ENCODE results near the gene PVALEF. TPM values are rescaled to one million over a fixed set of nuclear protein-coding genes. Genes with fewer than 3 reads are reported as not detected.

PVALEF gene
- total and polyA plus RNA-seq, 2 of the 13 experiments (the other 11 are each of a cell fraction or from before 2014, with no cell fraction given): 0.18 TPM

GRCh38 chr17:81165246-81166032 lies at the start of gene PVALEF (continued):
- peak; percentile 48; the same call in 1 of the 2 replicates for TF ChIP-seq ZNF232 (CRISPR knock-in tag; IDR thresholded peaks at IDR 0.05; ENCODE audit: borderline replicate concordance)
- TF ChIP-seq ZNF713 (CRISPR knock-in tag; IDR thresholded peaks at IDR 0.05): 0 out of 2 replicates have a peak, but pooled peaks have one; percentile 93
- no peak for TF ChIP-seq NFE2L1 (CRISPR knock-in tag; IDR thresholded peaks at IDR 0.05; ENCODE audit: borderline replicate concordance)
- peak; percentile 97 for TF ChIP-seq KAT7 (CRISPR knock-in tag; IDR thresholded peaks at IDR 0.05; ENCODE audit: borderline replicate concordance)
- TF ChIP-seq ZNF597 (CRISPR knock-in tag; IDR thresholded peaks at IDR 0.05): 0 out of 2 replicates have a peak, but pooled peaks have one; percentile 14
- TF ChIP-seq MED8 (CRISPR knock-in tag; IDR thresholded peaks at IDR 0.05; ENCODE audit: insufficient replicate concordance): peak; percentile 59
- TF ChIP-seq RCOR2 (CRISPR knock-in tag; IDR thresholded peaks at IDR 0.05): no peak
- peak; percentile 63; the same call in 1 of the 2 replicates for TF ChIP-seq KAT8 (CRISPR knock-in tag; IDR thresholded peaks at IDR 0.05)
- no peak; the same call in 1 of the 2 replicates for TF ChIP-seq ELF3 (CRISPR knock-in tag; IDR thresholded peaks at IDR 0.05)
- 0 out of 2 replicates have a peak, but pooled peaks have one; percentile 36 for TF ChIP-seq ZNF567 (CRISPR knock-in tag; IDR thresholded peaks at IDR 0.05; ENCODE audit: borderline replicate concordance)
- TF ChIP-seq ERF (CRISPR knock-in tag; IDR thresholded peaks at IDR 0.05): 0 out of 2 replicates have a peak, but pooled peaks have one; percentile 22
- TF ChIP-seq MTF1 (CRISPR knock-in tag; IDR thresholded peaks at IDR 0.05): 0 out of 2 replicates have a peak, but pooled peaks have one; percentile 70
- no peak for TF ChIP-seq ZFP62 (CRISPR knock-in tag; IDR thresholded peaks at IDR 0.05)
- TF ChIP-seq, protein P1, sequence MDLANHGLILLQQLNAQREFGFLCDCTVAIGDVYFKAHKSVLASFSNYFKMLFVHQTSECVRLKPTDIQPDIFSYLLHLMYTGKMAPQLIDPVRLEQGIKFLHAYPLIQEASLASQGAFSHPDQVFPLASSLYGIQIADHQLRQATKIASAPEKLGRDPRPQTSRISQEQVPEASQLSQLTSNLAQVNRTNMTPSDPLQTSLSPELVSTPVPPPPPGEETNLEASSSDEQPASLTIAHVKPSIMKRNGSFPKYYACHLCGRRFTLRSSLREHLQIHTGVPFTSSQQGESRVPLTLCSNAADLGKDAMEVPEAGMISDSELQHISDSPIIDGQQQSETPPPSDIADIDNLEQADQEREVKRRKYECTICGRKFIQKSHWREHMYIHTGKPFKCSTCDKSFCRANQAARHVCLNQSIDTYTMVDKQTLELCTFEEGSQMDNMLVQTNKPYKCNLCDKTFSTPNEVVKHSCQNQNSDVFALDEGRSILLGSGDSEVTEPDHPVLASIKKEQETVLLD (CRISPR knock-in tag; IDR thresholded peaks at IDR 0.05; ENCODE audit: low read depth): peak; percentile 65; the same call in 1 of the 2 replicates
- TF ChIP-seq ZNF879 (CRISPR knock-in tag; IDR thresholded peaks at IDR 0.05): peak; percentile 76; the same call in 1 of the 2 replicates
- TF ChIP-seq, protein P2, sequence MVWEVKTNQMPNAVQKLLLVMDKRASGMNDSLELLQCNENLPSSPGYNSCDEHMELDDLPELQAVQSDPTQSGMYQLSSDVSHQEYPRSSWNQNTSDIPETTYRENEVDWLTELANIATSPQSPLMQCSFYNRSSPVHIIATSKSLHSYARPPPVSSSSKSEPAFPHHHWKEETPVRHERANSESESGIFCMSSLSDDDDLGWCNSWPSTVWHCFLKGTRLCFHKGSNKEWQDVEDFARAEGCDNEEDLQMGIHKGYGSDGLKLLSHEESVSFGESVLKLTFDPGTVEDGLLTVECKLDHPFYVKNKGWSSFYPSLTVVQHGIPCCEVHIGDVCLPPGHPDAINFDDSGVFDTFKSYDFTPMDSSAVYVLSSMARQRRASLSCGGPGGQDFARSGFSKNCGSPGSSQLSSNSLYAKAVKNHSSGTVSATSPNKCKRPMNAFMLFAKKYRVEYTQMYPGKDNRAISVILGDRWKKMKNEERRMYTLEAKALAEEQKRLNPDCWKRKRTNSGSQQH (CRISPR knock-in tag; IDR thresholded peaks at IDR 0.05; ENCODE audit: low read depth): 0 out of 2 replicates have a peak, but pooled peaks have one; percentile 50
- peak; percentile 93 for TF ChIP-seq ZNF546 (CRISPR knock-in tag; conservative IDR thresholded peaks at IDR 0.05)
- no peak for TF ChIP-seq MTA1 (CRISPR knock-in tag; IDR thresholded peaks at IDR 0.05; ENCODE audit: borderline replicate concordance)
- peak; percentile 80; the same call in 1 of the 2 replicates for TF ChIP-seq MAZ (IDR thresholded peaks at IDR 0.05; ENCODE audit: borderline replicate concordance, low read depth, low read length)
- TF ChIP-seq MAZ (CRISPR knock-in tag; IDR thresholded peaks at IDR 0.05; ENCODE audit: low read depth): peak; percentile 52; the same call in 1 of the 2 replicates
- TF ChIP-seq NFATC3 (CRISPR knock-in tag; IDR thresholded peaks at IDR 0.05): 0 out of 2 replicates have a peak, but pooled peaks have one; percentile 58
- TF ChIP-seq RXRA (CRISPR knock-in tag; IDR thresholded peaks at IDR 0.05): peak; percentile 70; the same call in 1 of the 2 replicates
- TF ChIP-seq RFX5 (IDR thresholded peaks at IDR 0.05; ENCODE audit: low read depth, low read length): peak; percentile 1; the same call in 1 of the 2 replicates
- peak; percentile 71; the same call in 1 of the 2 replicates for TF ChIP-seq KMT2A (CRISPR knock-in tag; IDR thresholded peaks at IDR 0.05)
